Nephron progenitor cell (in vitro differentiated cells): ENCODE measurements around the gene BCL6.
A peak's percentile ranks its signal among the peaks of the same experiment; 100 is the strongest.

Experiments used
- DNase-seq: peaks from one replicate; pipeline ENCODE4 v3.0.0; 2021
- H3K27ac Mint-ChIP-seq: 2 replicates; pipeline ENCODE4 v1.8.0; 2021; ENCODE audit warnings: mild to moderate bottlenecking, moderate library complexity, mixed read lengths
- H3K27me3 Mint-ChIP-seq: 2 replicates; pipeline ENCODE4 v1.8.0; 2021; ENCODE audit warnings: mild to moderate bottlenecking, low read depth, mixed read lengths; ENCODE audit not compliant: poor library complexity
- H3K36me3 Mint-ChIP-seq: 2 replicates; pipeline ENCODE4 v1.8.0; 2021; ENCODE audit warnings: low read depth, mixed read lengths
- H3K4me1 Mint-ChIP-seq: 2 replicates; pipeline ENCODE4 v1.8.0; 2021; ENCODE audit warnings: mixed read lengths
- H3K4me3 Mint-ChIP-seq: 2 replicates; pipeline ENCODE4 v1.8.0; 2021; ENCODE audit warnings: mild to moderate bottlenecking, moderate library complexity, mixed read lengths
- H3K9me3 Mint-ChIP-seq: 2 replicates; pipeline ENCODE4 v1.8.0; 2021; ENCODE audit warnings: mild to moderate bottlenecking, moderate library complexity, mixed read lengths
- TF ChIP-seq, protein P1 (sequence below): fragments of 200-600 bp; sonication (generic); IDR thresholded peaks from 2 replicates; pipeline ENCODE4 v1.5.0; 2021; ENCODE audit warnings: antibody characterized with exemption

BCL6 gene

DNA sequence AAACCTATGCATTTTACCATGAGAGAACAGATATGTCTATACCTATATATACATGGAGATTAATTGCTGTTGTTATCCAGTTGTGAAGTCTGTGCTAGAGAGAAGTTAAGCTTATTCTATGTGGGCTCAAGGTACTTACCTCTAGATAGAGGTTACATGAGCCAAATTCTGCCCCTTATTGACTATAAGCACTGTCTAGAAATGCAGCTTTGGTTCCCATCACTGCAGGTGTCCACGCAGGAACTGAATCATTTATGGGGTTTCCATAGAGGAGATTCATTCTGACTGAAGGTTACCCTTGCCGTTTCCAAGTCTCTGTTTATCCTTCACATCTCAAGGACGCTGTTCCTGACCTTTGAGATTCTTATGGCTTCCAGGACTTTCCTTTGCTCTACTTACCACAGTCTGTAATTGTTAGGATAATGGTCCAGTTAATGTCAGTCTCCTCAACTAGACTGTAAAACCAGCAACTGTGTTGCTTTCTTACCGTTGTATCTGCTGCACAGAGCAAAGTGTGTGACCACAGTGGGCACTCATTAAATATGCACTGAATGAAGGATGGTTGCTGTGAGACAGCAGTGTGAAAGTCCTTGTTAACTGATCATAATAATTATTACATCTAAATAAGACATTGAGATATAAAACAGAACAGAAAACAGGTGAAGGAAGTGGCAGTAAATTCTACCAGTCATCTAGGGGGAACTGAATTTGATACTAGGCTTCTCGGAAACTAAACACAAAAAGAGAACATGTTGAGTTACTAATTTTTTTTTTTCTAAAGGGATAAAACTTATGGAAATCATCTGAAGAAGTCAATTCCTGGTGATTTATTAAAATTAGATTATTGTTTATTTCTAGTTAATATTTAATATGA is 44.0 kb upstream of the BCL6 start:
- no peaks in the 10 kb centered on the region for H3K9me3 Mint-ChIP-seq
- peaks cover 19% of the 10 kb centered on the region for H3K4me1 Mint-ChIP-seq
- H3K4me3 Mint-ChIP-seq = no peak overlapping the region
- TF ChIP-seq, protein P1, sequence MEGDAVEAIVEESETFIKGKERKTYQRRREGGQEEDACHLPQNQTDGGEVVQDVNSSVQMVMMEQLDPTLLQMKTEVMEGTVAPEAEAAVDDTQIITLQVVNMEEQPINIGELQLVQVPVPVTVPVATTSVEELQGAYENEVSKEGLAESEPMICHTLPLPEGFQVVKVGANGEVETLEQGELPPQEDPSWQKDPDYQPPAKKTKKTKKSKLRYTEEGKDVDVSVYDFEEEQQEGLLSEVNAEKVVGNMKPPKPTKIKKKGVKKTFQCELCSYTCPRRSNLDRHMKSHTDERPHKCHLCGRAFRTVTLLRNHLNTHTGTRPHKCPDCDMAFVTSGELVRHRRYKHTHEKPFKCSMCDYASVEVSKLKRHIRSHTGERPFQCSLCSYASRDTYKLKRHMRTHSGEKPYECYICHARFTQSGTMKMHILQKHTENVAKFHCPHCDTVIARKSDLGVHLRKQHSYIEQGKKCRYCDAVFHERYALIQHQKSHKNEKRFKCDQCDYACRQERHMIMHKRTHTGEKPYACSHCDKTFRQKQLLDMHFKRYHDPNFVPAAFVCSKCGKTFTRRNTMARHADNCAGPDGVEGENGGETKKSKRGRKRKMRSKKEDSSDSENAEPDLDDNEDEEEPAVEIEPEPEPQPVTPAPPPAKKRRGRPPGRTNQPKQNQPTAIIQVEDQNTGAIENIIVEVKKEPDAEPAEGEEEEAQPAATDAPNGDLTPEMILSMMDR = no peak
- no peak for DNase-seq
- peaks cover 2% of the 10 kb centered on the region for H3K27me3 Mint-ChIP-seq
- no peak overlapping the region for H3K27ac Mint-ChIP-seq
- no peaks in the 10 kb centered on the region for H3K36me3 Mint-ChIP-seq

DNA sequence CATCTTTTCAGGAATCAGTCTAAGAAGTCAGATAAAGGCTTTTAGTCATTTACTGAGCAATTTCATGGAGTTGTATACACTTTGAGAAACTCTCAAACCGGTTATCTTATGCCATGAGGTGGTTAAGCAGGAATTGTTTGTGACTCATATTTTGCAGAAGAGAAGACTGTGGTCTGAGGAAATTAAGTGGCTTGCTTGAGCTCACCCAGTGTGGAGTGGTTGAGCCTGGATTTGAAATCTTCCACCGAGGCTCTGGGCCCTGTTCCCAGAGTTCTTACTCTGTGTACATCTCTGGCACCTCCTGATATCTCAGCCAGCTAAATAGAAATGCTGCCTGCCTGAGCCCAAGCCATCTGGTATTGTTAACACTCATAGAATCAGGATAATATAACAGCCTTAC is 37.8 kb upstream of the BCL6 start:
- Mint-ChIP-seq H3K9me3 (no peaks in the 10 kb centered on the region), H3K4me1 (peaks cover 10% of the 10 kb centered on the region), H3K4me3 (no peak overlapping the region), H3K27me3 (peaks cover 3% of the 10 kb centered on the region), H3K27ac (no peak overlapping the region), H3K36me3 (no peaks in the 10 kb centered on the region)
- no peak for DNase-seq
- TF ChIP-seq, protein P1 = no peak

- TF ChIP-seq, protein P1 = no peak
- H3K9me3 Mint-ChIP-seq = no peaks in the 10 kb centered on the region
- H3K36me3 Mint-ChIP-seq = no peaks in the 10 kb centered on the region
- H3K27ac Mint-ChIP-seq = no peak overlapping the region
- no peak for DNase-seq
- peaks cover 10% of the 10 kb centered on the region for H3K4me1 Mint-ChIP-seq
- H3K4me3 Mint-ChIP-seq = no peak overlapping the region
- peaks cover 3% of the 10 kb centered on the region for H3K27me3 Mint-ChIP-seq
Measured at GRCh38 chr3:187782006-187782405, 36.7 kb upstream of the BCL6 start.

- DNase-seq = no peak
- TF ChIP-seq, protein P1 = no peak
- H3K4me1 Mint-ChIP-seq = peaks cover 10% of the 10 kb centered on the region
- no peak overlapping the region for H3K4me3 Mint-ChIP-seq
- H3K36me3 Mint-ChIP-seq = no peaks in the 10 kb centered on the region
- no peaks in the 10 kb centered on the region for H3K9me3 Mint-ChIP-seq
- H3K27ac Mint-ChIP-seq = no peak overlapping the region
- peaks cover 3% of the 10 kb centered on the region for H3K27me3 Mint-ChIP-seq
Measured at GRCh38 chr3:187781001-187781400, 35.7 kb upstream of the BCL6 start.

DNA sequence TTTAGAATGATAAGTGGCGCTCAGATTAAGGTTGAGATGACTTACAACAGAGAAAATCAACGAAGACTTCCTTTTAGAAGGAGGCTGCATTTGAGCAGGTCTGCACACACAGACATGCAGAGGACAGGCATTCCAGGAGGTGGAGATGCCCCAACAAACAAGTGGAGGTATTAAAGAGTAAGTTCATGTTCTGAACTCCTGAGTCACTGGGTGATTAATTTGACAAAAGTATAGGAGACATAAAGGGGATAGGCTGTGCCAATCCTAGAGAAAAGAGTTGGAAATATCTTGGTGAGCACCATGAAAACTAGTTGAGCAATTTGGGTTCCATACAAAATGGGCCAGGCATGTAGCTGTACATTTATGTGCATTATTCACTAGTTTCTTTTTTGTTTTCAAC is 33.5 kb upstream of the BCL6 start:
- Mint-ChIP-seq H3K27me3 (peaks cover 3% of the 10 kb centered on the region), H3K27ac (peak overlapping the region; percentile 56), H3K36me3 (no peaks in the 10 kb centered on the region), H3K4me3 (no peak overlapping the region), H3K9me3 (no peaks in the 10 kb centered on the region), H3K4me1 (peaks cover 10% of the 10 kb centered on the region)
- TF ChIP-seq, protein P1 = no peak
- no peak for DNase-seq
